ENCODE results near the gene TMEM42. TPM values are rescaled to one million over a fixed set of nuclear protein-coding genes. Genes with fewer than 3 reads are reported as not detected.

The TMEM42 gene
- total and polyA plus RNA-seq, 2 of the 8 experiments (the other 6 are each of a cell fraction or from before 2014, with no cell fraction given) = 11.2 to 41.4 TPM

DNA sequence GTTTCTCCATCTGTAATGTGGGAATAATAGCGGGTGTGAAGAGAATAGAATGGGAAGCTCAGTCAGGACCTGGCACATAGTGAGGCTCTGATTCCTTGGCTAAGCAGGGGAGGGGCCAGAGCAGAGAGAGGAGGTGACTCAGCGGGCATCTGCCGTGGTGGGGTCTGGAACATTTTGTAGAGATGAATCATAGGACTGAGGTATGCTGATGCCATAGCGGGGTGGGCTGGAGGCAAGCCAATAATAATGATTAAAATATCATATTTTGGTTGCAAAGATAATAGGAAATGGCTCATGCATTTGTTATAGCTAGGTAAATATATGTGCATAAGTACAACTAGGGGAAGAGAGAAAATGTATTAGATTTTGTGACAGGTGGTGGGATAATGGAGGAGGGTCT, 23.9 kb downstream of the TMEM42 start (continued):
- TF ChIP-seq, protein P1, sequence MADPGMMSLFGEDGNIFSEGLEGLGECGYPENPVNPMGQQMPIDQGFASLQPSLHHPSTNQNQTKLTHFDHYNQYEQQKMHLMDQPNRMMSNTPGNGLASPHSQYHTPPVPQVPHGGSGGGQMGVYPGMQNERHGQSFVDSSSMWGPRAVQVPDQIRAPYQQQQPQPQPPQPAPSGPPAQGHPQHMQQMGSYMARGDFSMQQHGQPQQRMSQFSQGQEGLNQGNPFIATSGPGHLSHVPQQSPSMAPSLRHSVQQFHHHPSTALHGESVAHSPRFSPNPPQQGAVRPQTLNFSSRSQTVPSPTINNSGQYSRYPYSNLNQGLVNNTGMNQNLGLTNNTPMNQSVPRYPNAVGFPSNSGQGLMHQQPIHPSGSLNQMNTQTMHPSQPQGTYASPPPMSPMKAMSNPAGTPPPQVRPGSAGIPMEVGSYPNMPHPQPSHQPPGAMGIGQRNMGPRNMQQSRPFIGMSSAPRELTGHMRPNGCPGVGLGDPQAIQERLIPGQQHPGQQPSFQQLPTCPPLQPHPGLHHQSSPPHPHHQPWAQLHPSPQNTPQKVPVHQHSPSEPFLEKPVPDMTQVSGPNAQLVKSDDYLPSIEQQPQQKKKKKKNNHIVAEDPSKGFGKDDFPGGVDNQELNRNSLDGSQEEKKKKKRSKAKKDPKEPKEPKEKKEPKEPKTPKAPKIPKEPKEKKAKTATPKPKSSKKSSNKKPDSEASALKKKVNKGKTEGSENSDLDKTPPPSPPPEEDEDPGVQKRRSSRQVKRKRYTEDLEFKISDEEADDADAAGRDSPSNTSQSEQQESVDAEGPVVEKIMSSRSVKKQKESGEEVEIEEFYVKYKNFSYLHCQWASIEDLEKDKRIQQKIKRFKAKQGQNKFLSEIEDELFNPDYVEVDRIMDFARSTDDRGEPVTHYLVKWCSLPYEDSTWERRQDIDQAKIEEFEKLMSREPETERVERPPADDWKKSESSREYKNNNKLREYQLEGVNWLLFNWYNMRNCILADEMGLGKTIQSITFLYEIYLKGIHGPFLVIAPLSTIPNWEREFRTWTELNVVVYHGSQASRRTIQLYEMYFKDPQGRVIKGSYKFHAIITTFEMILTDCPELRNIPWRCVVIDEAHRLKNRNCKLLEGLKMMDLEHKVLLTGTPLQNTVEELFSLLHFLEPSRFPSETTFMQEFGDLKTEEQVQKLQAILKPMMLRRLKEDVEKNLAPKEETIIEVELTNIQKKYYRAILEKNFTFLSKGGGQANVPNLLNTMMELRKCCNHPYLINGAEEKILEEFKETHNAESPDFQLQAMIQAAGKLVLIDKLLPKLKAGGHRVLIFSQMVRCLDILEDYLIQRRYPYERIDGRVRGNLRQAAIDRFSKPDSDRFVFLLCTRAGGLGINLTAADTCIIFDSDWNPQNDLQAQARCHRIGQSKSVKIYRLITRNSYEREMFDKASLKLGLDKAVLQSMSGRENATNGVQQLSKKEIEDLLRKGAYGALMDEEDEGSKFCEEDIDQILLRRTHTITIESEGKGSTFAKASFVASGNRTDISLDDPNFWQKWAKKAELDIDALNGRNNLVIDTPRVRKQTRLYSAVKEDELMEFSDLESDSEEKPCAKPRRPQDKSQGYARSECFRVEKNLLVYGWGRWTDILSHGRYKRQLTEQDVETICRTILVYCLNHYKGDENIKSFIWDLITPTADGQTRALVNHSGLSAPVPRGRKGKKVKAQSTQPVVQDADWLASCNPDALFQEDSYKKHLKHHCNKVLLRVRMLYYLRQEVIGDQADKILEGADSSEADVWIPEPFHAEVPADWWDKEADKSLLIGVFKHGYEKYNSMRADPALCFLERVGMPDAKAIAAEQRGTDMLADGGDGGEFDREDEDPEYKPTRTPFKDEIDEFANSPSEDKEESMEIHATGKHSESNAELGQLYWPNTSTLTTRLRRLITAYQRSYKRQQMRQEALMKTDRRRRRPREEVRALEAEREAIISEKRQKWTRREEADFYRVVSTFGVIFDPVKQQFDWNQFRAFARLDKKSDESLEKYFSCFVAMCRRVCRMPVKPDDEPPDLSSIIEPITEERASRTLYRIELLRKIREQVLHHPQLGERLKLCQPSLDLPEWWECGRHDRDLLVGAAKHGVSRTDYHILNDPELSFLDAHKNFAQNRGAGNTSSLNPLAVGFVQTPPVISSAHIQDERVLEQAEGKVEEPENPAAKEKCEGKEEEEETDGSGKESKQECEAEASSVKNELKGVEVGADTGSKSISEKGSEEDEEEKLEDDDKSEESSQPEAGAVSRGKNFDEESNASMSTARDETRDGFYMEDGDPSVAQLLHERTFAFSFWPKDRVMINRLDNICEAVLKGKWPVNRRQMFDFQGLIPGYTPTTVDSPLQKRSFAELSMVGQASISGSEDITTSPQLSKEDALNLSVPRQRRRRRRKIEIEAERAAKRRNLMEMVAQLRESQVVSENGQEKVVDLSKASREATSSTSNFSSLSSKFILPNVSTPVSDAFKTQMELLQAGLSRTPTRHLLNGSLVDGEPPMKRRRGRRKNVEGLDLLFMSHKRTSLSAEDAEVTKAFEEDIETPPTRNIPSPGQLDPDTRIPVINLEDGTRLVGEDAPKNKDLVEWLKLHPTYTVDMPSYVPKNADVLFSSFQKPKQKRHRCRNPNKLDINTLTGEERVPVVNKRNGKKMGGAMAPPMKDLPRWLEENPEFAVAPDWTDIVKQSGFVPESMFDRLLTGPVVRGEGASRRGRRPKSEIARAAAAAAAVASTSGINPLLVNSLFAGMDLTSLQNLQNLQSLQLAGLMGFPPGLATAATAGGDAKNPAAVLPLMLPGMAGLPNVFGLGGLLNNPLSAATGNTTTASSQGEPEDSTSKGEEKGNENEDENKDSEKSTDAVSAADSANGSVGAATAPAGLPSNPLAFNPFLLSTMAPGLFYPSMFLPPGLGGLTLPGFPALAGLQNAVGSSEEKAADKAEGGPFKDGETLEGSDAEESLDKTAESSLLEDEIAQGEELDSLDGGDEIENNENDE (IDR thresholded peaks at IDR 0.05; ENCODE audit: insufficient replicate concordance, low read length) = no peak
- TF ChIP-seq, protein P2, sequence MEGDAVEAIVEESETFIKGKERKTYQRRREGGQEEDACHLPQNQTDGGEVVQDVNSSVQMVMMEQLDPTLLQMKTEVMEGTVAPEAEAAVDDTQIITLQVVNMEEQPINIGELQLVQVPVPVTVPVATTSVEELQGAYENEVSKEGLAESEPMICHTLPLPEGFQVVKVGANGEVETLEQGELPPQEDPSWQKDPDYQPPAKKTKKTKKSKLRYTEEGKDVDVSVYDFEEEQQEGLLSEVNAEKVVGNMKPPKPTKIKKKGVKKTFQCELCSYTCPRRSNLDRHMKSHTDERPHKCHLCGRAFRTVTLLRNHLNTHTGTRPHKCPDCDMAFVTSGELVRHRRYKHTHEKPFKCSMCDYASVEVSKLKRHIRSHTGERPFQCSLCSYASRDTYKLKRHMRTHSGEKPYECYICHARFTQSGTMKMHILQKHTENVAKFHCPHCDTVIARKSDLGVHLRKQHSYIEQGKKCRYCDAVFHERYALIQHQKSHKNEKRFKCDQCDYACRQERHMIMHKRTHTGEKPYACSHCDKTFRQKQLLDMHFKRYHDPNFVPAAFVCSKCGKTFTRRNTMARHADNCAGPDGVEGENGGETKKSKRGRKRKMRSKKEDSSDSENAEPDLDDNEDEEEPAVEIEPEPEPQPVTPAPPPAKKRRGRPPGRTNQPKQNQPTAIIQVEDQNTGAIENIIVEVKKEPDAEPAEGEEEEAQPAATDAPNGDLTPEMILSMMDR (IDR thresholded peaks at IDR 0.05; ENCODE audit: control extremely low read depth in 1 of 3, insufficient read depth in 1 of 3, low read depth in 1 of 3, low read length in 3 of 3) = no peak
- no peak for TF ChIP-seq GTF2F1 (IDR thresholded peaks at IDR 0.05; ENCODE audit: borderline replicate concordance, low read depth, low read length)
- no peak for TF ChIP-seq SUZ12 (IDR thresholded peaks at IDR 0.05; ENCODE audit: low read length)
- TF ChIP-seq YY1 (IDR thresholded peaks at IDR 0.05; ENCODE audit: low read depth, low read length) = no peak
- TF ChIP-seq RXRA (IDR thresholded peaks at IDR 0.05; ENCODE audit: insufficient read depth, low read depth, low read length) = no peak
- TF ChIP-seq SAP30 (IDR thresholded peaks at IDR 0.05; ENCODE audit: insufficient read depth, insufficient replicate concordance, low read length) = no peak
- no peak for TF ChIP-seq RFX5 (IDR thresholded peaks at IDR 0.05; ENCODE audit: borderline replicate concordance, low read depth, low read length)

Measured in H1 (cell line).